ENCODE data around the gene CNNM3. TPM values are rescaled to one million over a fixed set of nuclear protein-coding genes. Genes with fewer than 3 reads are reported as not detected.
A peak's percentile ranks its signal among the peaks of the same experiment; 100 is the strongest.

The CNNM3 gene
- total RNA-seq, 1 donor from 2014 or later = 27.5 TPM

- Mint-ChIP-seq H3K27ac (no peak overlapping the region), H3K9me3 (no peaks in the 10 kb centered on the region), H3K4me1 (peaks cover 17% of the 10 kb centered on the region), H3K27me3 (ENCODE audit: low read depth) (no peaks in the 10 kb centered on the region), H3K36me3 (peaks cover 24% of the 10 kb centered on the region), H3K4me3 (no peak overlapping the region)
- DNase-seq (ENCODE audit: low spot score in 2 of 2, unreplicated experiment in 2 of 2) = no peak
- TF ChIP-seq, protein P1, sequence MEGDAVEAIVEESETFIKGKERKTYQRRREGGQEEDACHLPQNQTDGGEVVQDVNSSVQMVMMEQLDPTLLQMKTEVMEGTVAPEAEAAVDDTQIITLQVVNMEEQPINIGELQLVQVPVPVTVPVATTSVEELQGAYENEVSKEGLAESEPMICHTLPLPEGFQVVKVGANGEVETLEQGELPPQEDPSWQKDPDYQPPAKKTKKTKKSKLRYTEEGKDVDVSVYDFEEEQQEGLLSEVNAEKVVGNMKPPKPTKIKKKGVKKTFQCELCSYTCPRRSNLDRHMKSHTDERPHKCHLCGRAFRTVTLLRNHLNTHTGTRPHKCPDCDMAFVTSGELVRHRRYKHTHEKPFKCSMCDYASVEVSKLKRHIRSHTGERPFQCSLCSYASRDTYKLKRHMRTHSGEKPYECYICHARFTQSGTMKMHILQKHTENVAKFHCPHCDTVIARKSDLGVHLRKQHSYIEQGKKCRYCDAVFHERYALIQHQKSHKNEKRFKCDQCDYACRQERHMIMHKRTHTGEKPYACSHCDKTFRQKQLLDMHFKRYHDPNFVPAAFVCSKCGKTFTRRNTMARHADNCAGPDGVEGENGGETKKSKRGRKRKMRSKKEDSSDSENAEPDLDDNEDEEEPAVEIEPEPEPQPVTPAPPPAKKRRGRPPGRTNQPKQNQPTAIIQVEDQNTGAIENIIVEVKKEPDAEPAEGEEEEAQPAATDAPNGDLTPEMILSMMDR (IDR thresholded peaks at IDR 0.05; ENCODE audit: unreplicated experiment) = no peak
These were observed 36.6 kb downstream of the CNNM3 start for GRCh38 chr2:96852667-96853066.

- TF ChIP-seq, protein P1 (IDR thresholded peaks at IDR 0.05; ENCODE audit: unreplicated experiment) = no peak
- Mint-ChIP-seq H3K9me3 (no peaks in the 10 kb centered on the region), H3K36me3 (peaks cover 19% of the 10 kb centered on the region), H3K27me3 (ENCODE audit: low read depth) (no peaks in the 10 kb centered on the region), H3K27ac (no peak overlapping the region), H3K4me3 (no peak overlapping the region), H3K4me1 (peaks cover 17% of the 10 kb centered on the region)
- DNase-seq (ENCODE audit: low spot score in 2 of 2, unreplicated experiment in 2 of 2) = no peak
These were observed 37.3 kb downstream of the CNNM3 start for GRCh38 chr2:96853321-96853720.

DNA sequence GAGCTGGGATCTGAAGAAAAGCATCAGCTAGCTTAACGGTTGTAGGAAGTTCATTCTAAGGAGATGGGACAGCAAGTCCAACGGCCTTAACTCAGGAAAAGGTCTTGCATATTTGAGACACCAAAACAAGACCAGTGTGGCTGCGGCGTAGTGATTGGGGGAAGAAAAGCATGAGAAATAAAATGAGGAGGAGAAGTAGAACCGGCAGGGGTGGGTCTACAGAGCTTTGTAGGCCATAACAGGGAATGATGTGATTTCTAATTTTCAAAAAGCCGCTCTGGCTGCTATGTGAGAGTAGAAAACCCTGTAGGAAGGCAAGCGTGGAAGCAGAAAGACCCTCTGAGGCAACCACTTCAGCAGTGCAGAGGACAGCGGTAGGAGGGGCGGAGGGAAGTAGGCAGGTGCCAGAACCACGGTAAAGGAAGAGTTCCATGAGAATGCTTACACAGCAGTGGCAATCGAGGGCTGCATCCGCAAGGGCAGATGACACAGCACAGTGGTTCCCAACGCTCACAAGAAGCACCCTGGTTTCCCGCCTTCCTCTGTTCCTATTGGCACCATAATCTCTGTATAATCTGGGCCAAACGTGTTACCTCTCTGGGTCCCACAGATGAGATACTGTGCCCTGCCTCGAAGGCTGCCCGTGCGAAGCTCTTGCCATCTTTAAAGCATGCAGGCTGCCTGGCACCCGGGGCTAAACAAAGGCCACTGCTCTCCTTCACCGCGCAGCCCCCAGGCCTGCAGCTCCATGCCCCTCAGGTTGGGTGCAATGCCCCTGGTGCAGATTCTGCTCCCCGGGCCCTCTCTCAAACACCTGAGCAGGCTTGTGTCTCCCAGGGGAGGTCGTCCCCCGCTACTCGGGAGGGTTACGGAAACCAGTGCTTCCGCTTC is 41.0 kb downstream of the CNNM3 start:
- no peak for DNase-seq (ENCODE audit: low spot score in 2 of 2, unreplicated experiment in 2 of 2)
- TF ChIP-seq, protein P1 (IDR thresholded peaks at IDR 0.05; ENCODE audit: unreplicated experiment) = no peak
- no peaks in the 10 kb centered on the region for H3K9me3 Mint-ChIP-seq
- H3K27ac Mint-ChIP-seq = peak overlapping the region; percentile 44
- H3K36me3 Mint-ChIP-seq = peaks cover 16% of the 10 kb centered on the region
- peak overlapping the region; percentile 81 for H3K4me3 Mint-ChIP-seq
- H3K27me3 Mint-ChIP-seq (ENCODE audit: low read depth) = no peaks in the 10 kb centered on the region
- H3K4me1 Mint-ChIP-seq = peaks cover 31% of the 10 kb centered on the region

- Mint-ChIP-seq H3K9me3 (no peaks in the 10 kb centered on the region), H3K27ac (peak within 1 kb of the TSS; percentile 88), H3K4me3 (peak within 1 kb of the TSS; percentile 81), H3K27me3 (ENCODE audit: low read depth) (no peaks in the 10 kb centered on the region), H3K4me1 (peaks cover 31% of the 10 kb centered on the region), H3K36me3 (peaks cover 15% of the 10 kb centered on the region)
- TF ChIP-seq, protein P1 (IDR thresholded peaks at IDR 0.05; ENCODE audit: unreplicated experiment) = no peak
- peak; percentile 94 to 99 for DNase-seq (ENCODE audit: low spot score in 2 of 2, unreplicated experiment in 2 of 2)
These were observed 41.8 kb downstream of the CNNM3 start, which contains the start of gene ANKRD39 for GRCh38 chr2:96857667-96858372. TSS of gene ANKRD39 (minus strand) at chr2:96858016. CDS start at chr2:96857987, 29 bp downstream.

- H3K27ac Mint-ChIP-seq = peak overlapping the region; percentile 88
- peaks cover 31% of the 10 kb centered on the region for H3K4me1 Mint-ChIP-seq
- DNase-seq (ENCODE audit: low spot score in 2 of 2, unreplicated experiment in 2 of 2) = no peak
- TF ChIP-seq, protein P1 (IDR thresholded peaks at IDR 0.05; ENCODE audit: unreplicated experiment) = no peak
- H3K4me3 Mint-ChIP-seq = peak overlapping the region; percentile 81
- H3K9me3 Mint-ChIP-seq = no peaks in the 10 kb centered on the region
- no peaks in the 10 kb centered on the region for H3K27me3 Mint-ChIP-seq (ENCODE audit: low read depth)
- H3K36me3 Mint-ChIP-seq = peaks cover 13% of the 10 kb centered on the region
These were observed 43.1 kb downstream of the CNNM3 start for GRCh38 chr2:96859099-96859649.

Measured in mesothelial cell of epicardium (in vitro differentiated cells).